Epithelial cell of proximal tubule (primary cell): ENCODE data around the gene RPS25. TPM values are rescaled to one million over a fixed set of nuclear protein-coding genes. Genes with fewer than 3 reads are reported as not detected.
"Not testable (repeated sequence)": the region's sequence is repeated elsewhere in the genome, so short reads cannot be mapped to it uniquely, and the experiment has no call there.

ENCODE experiments used
- DNase-seq: peaks from one replicate; pipeline ENCODE4 v3.0.0-alpha.2; 2011; ENCODE audit warnings: low read depth
- H3K4me3 ChIP-seq: 2 replicates; pipeline ENCODE4 v1.5.1; 2011; ENCODE audit warnings: low read depth, mild to moderate bottlenecking, low read length
- total RNA-seq: library from RNA; depleted of rRNA; stranded (reverse); fragments of >200 nt; gene quantifications from 2 replicates; pipeline ENCODE4 v1.2.3, GENCODE V29; 2015
- TF ChIP-seq, protein P1 (sequence below): conservative IDR thresholded peaks from 2 replicates; pipeline ENCODE4 v1.5.1; 2012; ENCODE audit warnings: low read depth, mild to moderate bottlenecking, low read length

Gene RPS25
- total RNA-seq, 1 donor from 2014 or later = 2,833 TPM

DNA sequence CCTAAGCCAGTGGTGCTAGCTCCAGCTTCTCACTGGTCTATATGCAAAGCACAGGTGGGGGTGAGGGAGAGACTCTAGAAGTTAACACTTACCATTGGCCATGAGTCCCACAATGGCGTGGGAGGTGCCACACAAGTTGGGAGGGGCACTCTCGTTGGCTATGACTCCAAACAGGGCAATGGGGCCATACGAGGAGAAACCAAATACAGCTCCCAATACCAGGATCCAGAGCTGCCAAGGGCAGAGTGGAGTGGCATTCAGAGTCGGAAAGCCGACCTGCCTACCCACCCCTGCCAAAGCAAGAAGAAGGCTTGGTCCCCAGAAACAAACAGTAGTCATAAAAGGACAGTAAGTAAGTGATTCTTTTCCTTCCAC is 6.9 kb upstream of the RPS25 start:
- TF ChIP-seq, protein P1, sequence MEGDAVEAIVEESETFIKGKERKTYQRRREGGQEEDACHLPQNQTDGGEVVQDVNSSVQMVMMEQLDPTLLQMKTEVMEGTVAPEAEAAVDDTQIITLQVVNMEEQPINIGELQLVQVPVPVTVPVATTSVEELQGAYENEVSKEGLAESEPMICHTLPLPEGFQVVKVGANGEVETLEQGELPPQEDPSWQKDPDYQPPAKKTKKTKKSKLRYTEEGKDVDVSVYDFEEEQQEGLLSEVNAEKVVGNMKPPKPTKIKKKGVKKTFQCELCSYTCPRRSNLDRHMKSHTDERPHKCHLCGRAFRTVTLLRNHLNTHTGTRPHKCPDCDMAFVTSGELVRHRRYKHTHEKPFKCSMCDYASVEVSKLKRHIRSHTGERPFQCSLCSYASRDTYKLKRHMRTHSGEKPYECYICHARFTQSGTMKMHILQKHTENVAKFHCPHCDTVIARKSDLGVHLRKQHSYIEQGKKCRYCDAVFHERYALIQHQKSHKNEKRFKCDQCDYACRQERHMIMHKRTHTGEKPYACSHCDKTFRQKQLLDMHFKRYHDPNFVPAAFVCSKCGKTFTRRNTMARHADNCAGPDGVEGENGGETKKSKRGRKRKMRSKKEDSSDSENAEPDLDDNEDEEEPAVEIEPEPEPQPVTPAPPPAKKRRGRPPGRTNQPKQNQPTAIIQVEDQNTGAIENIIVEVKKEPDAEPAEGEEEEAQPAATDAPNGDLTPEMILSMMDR = no peak
- no peak for DNase-seq
- H3K4me3 ChIP-seq = no peak overlapping the region

DNA sequence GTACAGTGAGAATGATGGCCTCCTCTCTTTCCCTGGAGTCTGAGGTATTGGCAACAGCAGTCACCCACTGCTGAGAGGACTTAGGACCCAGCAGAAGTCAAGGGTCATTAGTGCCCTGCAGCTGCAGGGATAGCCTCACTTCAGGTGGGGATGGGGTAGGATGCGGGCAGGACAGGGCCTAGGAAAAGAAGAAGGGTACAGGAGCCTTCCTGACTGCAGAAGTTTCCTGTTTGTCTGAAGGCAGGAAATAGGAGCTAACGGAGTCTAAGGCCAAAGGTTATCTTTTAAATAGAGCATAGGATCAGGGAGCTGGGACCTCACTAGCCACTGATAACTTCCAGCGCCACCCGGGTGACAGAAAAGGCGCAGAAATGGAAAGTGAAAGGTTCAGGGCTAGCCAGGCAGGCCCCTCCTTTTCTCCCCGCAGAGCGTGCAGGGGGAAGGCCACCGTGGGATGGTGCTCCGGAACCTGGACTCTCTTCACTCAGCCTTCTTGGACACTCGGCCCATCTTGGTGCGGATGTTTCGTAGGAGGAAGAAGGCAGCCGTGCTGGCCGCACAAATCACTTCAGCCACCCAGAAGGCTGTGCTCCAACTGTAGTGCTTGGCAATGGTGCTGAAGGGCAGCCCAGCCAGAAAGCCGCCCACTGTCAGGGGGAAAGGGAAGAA is 6.4 kb upstream of the RPS25 start:
- no peak overlapping the region for H3K4me3 ChIP-seq
- DNase-seq = no peak
- TF ChIP-seq, protein P1 = no peak

DNA sequence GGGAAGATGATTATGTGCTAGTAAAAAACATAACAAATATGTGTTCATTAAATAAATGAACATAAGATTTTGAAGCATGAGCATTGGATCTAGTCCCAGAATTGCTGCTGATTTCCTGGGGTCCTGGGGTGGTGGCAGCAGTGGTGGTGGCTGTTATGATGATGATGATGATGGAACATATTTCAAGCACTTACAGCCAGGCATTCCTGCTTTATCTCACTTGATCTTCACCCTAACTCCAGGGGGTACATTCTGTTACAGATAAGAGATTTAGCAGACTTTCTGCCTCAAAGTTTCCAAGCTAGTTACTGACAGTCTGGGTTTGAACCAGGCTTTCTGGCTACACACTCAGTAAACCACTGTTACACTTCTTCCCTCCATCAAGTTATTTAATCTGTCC is 5.6 kb upstream of the RPS25 start:
- TF ChIP-seq, protein P1 = no peak
- no peak overlapping the region for H3K4me3 ChIP-seq
- no peak for DNase-seq

- H3K4me3 ChIP-seq = no peak overlapping the region
- no peak for DNase-seq
- TF ChIP-seq, protein P1 = no peak
Measured at GRCh38 chr11:119021631-119022030, 3.5 kb upstream of the RPS25 start.

GRCh38 chr11:119019996-119020395 is 1.9 kb upstream of the RPS25 start:
- no peak for DNase-seq
- TF ChIP-seq, protein P1 = no peak
- H3K4me3 ChIP-seq = peak overlapping the region; percentile 88

DNA sequence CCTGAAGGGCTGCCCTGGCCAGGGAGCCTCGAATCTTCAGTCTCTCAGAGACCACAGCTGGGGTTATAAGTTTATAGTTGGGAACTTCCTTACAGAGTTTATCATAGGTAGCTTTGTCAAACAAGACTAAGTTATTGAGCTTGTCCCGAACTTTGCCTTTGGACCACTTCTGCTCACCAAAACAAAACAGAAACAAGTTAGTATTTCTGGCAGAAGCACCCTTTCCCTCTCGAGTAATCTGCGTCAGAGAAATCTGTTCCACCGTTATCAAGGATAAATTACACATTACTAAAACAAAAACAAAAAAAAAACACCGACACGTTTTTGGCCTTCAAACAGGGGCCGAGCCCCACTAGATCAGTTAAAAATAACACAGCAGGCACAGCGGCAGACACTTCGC is 766 bp downstream of the RPS25 start:
- DNase-seq = not testable (repeated sequence)

DNA sequence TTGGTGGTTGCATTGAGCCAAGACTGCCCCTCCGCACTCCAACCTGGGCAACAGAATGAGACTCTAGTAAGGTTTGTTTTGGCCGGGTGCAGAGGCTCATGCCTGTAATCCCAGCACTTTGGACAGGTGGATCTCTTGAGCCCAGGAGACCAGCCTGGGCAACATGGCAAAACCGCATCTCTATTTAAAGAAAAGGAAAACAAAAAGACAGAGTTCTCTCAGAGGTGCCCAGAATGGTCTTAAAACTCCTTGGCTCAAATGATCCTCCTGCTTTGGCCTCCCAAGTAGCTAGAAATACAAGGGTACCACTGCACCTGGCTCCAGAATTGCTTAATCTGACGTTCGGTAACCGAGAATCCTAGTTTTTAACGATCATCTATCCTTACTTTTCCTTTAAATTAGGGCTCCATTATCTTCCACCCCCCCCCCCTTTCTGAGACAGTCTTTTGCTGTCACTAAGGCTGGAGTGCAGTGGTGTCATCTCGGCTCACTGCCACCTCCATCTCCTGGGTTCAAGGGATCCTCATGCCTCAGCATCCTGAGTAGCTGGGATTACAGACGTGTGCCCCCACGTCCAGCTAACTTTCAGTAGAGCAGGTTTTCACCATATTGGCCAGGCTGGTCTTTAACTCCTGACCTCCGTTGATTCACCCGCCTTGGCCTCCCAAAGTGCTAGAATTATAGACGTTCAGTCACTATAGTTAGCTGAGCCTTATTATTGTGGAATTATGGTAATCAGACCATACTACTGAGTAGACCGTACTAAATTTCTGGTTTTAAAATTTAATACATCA is 1.7 kb downstream of the RPS25 start:
- TF ChIP-seq, protein P1 = no peak
- DNase-seq = no peak
- H3K4me3 ChIP-seq = peak overlapping the region; percentile 88

More for the DNA sequence above, 766 bp downstream of the RPS25 start:
- peak overlapping the region; percentile 88 for H3K4me3 ChIP-seq
